Measurements from ENCODE around the gene MBOAT1. TPM values are rescaled to one million over a fixed set of nuclear protein-coding genes. Genes with fewer than 3 reads are reported as not detected.

Gene MBOAT1
- total RNA-seq, 3 donors from 2014 or later (not counting 1 experiment from before 2014, with no cell fraction given): 3.6 to 7.5 (median 5.2) TPM

DNA sequence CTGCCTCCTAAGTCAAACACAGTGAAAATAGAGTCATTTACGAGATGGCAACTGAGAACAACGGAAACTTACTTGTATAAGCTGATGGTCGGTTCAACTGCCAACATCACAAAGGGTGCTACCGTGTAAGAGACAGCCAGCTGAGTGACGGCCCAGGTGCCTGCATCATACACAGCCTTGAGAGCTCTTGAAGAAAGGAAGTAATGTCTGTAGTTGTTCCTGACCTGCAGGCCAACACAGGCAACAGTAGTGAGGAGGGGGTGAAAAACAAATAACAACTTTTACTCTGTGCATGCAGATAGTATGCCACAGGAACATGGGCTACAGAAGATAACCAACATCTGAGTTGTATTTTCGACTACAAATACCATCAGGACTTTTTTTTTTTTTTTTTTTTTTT lies 102.7 kb downstream of the MBOAT1 start:
- Histone ChIP-seq H3K9me3 (ENCODE audit: control insufficient read depth, insufficient read depth, low read length) (no peaks in the 10 kb centered on the region), H3K27ac (ENCODE audit: low read length) (no peak overlapping the region), H3K27me3 (ENCODE audit: control insufficient read depth, insufficient read depth, low read length) (no peaks in the 10 kb centered on the region), H3K4me3 (ENCODE audit: low read length) (no peak overlapping the region), H3K4me1 (ENCODE audit: control insufficient read depth, insufficient read depth, low read length) (no peaks in the 10 kb centered on the region), H3K36me3 (ENCODE audit: control insufficient read depth, insufficient read depth, low read length) (peaks cover 14% of the 10 kb centered on the region)
- intact Hi-C loops (cut with micrococcal nuclease): no loop called here
- Mint-ChIP-seq H3K4me3 (no peak overlapping the region), H3K9me3 (no peaks in the 10 kb centered on the region), H3K27me3 (ENCODE audit: low read depth in 2 of 2) (peaks cover 0 to 3% of the 10 kb centered on the region in 2 donors), H3K4me1 (peaks cover 11 to 13% of the 10 kb centered on the region in 2 donors), H3K36me3 (no peaks in the 10 kb centered on the region), H3K27ac (no peak overlapping the region)
- TF ChIP-seq, protein P1, sequence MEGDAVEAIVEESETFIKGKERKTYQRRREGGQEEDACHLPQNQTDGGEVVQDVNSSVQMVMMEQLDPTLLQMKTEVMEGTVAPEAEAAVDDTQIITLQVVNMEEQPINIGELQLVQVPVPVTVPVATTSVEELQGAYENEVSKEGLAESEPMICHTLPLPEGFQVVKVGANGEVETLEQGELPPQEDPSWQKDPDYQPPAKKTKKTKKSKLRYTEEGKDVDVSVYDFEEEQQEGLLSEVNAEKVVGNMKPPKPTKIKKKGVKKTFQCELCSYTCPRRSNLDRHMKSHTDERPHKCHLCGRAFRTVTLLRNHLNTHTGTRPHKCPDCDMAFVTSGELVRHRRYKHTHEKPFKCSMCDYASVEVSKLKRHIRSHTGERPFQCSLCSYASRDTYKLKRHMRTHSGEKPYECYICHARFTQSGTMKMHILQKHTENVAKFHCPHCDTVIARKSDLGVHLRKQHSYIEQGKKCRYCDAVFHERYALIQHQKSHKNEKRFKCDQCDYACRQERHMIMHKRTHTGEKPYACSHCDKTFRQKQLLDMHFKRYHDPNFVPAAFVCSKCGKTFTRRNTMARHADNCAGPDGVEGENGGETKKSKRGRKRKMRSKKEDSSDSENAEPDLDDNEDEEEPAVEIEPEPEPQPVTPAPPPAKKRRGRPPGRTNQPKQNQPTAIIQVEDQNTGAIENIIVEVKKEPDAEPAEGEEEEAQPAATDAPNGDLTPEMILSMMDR (IDR thresholded peaks at IDR 0.05): no peak
- WGBS (ENCODE audit: insufficient coverage): 88% methylated on average over 6 of the region's 6 CpGs
- ATAC-seq (no peak), DNase-seq (no peak)

DNA sequence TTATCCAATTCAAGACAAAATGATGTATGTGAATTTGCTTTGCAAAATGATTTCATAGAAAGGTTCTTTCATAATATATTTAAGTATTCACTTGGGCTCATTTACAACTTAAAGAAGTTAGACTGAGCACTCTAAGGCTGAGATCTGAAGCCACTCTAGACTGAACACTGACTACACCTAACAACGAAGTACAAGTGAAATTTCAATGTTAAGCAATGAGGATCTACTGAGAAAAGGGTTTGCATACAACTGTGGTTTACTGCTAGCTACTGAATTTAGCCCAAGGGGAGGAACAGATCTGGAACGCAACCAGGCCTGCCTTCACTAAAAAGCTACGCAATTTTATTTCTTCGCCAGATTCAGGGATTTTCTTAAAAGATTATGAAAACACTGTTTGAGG lies 106.4 kb downstream of the MBOAT1 start:
- no peaks in the 10 kb centered on the region for H3K9me3 Mint-ChIP-seq
- Histone ChIP-seq H3K27ac (ENCODE audit: low read length) (no peak overlapping the region), H3K9me3 (ENCODE audit: control insufficient read depth, insufficient read depth, low read length) (no peaks in the 10 kb centered on the region), H3K4me3 (ENCODE audit: low read length) (no peak overlapping the region), H3K36me3 (ENCODE audit: control insufficient read depth, insufficient read depth, low read length) (peaks cover 13% of the 10 kb centered on the region), H3K27me3 (ENCODE audit: control insufficient read depth, insufficient read depth, low read length) (no peaks in the 10 kb centered on the region), H3K4me1 (ENCODE audit: control insufficient read depth, insufficient read depth, low read length) (no peaks in the 10 kb centered on the region)
- no peak overlapping the region for H3K27ac Mint-ChIP-seq
- no peak overlapping the region for H3K4me3 Mint-ChIP-seq
- DNase-seq: no peak
- peaks cover 0 to 3% of the 10 kb centered on the region in 2 donors for H3K27me3 Mint-ChIP-seq (ENCODE audit: low read depth in 2 of 2)
- intact Hi-C loops (cut with micrococcal nuclease): no loop called here
- 96% methylated on average over 4 of the region's 4 CpGs for WGBS (ENCODE audit: insufficient coverage)
- ATAC-seq: no peak
- no peaks in the 10 kb centered on the region for H3K36me3 Mint-ChIP-seq
- H3K4me1 Mint-ChIP-seq: no peaks in the 10 kb centered on the region
- TF ChIP-seq, protein P1 (IDR thresholded peaks at IDR 0.05): no peak

DNA sequence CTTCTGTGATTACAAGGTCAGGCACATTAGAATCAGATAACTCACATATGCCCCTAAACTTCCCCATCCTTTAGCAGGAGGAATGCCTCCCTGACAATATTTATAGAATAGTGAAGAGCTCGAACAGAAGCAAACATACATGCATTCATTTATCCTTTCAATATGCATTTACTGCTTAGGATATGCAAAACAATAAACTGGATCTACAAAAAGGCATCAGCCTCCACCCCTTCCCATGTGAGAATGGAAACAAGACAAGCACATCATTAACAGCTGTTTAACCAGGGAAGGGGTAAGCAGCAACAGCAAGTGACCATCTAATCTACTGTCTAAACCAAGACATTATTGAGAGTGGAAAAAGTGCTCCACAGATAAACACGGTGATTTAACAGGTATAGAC lies 107.6 kb downstream of the MBOAT1 start:
- intact Hi-C loops (cut with micrococcal nuclease): no loop called here
- H3K27me3 Mint-ChIP-seq (ENCODE audit: low read depth in 2 of 2): peaks cover 0 to 3% of the 10 kb centered on the region in 2 donors
- TF ChIP-seq, protein P1 (IDR thresholded peaks at IDR 0.05): no peak
- no peaks in the 10 kb centered on the region for H3K36me3 Mint-ChIP-seq
- Histone ChIP-seq H3K36me3 (ENCODE audit: control insufficient read depth, insufficient read depth, low read length) (peaks cover 13% of the 10 kb centered on the region), H3K27me3 (ENCODE audit: control insufficient read depth, insufficient read depth, low read length) (no peaks in the 10 kb centered on the region), H3K4me3 (ENCODE audit: low read length) (no peak overlapping the region), H3K4me1 (ENCODE audit: control insufficient read depth, insufficient read depth, low read length) (no peaks in the 10 kb centered on the region), H3K9me3 (ENCODE audit: control insufficient read depth, insufficient read depth, low read length) (no peaks in the 10 kb centered on the region), H3K27ac (ENCODE audit: low read length) (no peak overlapping the region)
- no peak overlapping the region for H3K27ac Mint-ChIP-seq
- no peaks in the 10 kb centered on the region for H3K4me1 Mint-ChIP-seq
- no peak for DNase-seq
- WGBS (ENCODE audit: insufficient coverage): 81% methylated on average over 2 of the region's 2 CpGs
- H3K4me3 Mint-ChIP-seq: no peak overlapping the region
- H3K9me3 Mint-ChIP-seq: no peaks in the 10 kb centered on the region
- no peak for ATAC-seq

DNA sequence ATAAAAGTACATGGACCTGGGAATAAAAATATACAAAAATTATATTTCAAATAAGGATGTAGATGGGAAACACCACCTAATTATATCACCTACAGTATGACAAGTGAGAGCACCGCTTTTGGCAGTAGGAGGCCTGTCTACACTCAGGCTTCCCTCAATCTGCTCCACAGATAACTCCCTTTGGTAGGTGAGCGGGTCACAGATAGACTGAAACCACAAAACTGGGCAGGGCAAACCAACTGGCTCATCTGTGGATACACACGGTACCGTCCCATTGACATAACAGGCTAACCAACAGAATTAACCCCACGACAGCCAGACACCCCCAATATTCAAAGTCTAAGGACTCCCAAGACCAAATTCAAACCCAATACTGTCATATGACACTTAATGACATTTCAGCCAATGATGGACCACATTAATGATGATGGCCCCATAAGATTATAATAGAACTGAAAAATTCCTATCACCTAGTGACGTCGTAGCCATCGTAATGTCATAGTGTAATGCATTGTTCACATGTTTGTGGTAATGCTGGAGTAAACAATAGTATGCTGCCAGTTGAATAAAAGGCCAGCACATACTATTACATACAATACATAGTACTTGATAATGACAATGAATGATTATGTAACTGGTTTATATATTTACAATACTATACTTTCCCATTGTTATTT lies 109.7 kb downstream of the MBOAT1 start:
- Mint-ChIP-seq H3K27ac (no peak overlapping the region), H3K4me3 (no peak overlapping the region), H3K36me3 (no peaks in the 10 kb centered on the region), H3K9me3 (no peaks in the 10 kb centered on the region), H3K27me3 (ENCODE audit: low read depth in 2 of 2) (no peaks in the 10 kb centered on the region), H3K4me1 (no peaks in the 10 kb centered on the region)
- TF ChIP-seq, protein P1 (IDR thresholded peaks at IDR 0.05): no peak
- H3K27ac ChIP-seq (ENCODE audit: low read length): no peak overlapping the region
- no peak for ATAC-seq
- no peak overlapping the region for H3K4me3 ChIP-seq (ENCODE audit: low read length)
- no peaks in the 10 kb centered on the region for H3K27me3 ChIP-seq (ENCODE audit: control insufficient read depth, insufficient read depth, low read length)
- 88% methylated on average over 5 of the region's 8 CpGs for WGBS (ENCODE audit: insufficient coverage)
- peaks cover 6% of the 10 kb centered on the region for H3K36me3 ChIP-seq (ENCODE audit: control insufficient read depth, insufficient read depth, low read length)
- H3K4me1 ChIP-seq (ENCODE audit: control insufficient read depth, insufficient read depth, low read length): no peaks in the 10 kb centered on the region
- intact Hi-C loops (cut with micrococcal nuclease): no loop called here
- no peak for DNase-seq
- no peaks in the 10 kb centered on the region for H3K9me3 ChIP-seq (ENCODE audit: control insufficient read depth, insufficient read depth, low read length)

Measured in natural killer cell (primary cell).